Activated naive CD8-positive, alpha-beta T cell treated with anti-CD3 and anti-CD28 coated beads, Interleukin-2, amount 50 U/mL, for 16 hours (primary cell): ENCODE results near the gene CBX3.
"Not testable (repeated sequence)": the region's sequence is repeated elsewhere in the genome, so short reads cannot be mapped to it uniquely, and the experiment has no call there.

Experiments
- DNase-seq: peaks from one replicate; pipeline ENCODE4 v3.0.0-alpha.2; 2020; ENCODE audit warnings: low read depth, low spot score

Gene CBX3

DNA sequence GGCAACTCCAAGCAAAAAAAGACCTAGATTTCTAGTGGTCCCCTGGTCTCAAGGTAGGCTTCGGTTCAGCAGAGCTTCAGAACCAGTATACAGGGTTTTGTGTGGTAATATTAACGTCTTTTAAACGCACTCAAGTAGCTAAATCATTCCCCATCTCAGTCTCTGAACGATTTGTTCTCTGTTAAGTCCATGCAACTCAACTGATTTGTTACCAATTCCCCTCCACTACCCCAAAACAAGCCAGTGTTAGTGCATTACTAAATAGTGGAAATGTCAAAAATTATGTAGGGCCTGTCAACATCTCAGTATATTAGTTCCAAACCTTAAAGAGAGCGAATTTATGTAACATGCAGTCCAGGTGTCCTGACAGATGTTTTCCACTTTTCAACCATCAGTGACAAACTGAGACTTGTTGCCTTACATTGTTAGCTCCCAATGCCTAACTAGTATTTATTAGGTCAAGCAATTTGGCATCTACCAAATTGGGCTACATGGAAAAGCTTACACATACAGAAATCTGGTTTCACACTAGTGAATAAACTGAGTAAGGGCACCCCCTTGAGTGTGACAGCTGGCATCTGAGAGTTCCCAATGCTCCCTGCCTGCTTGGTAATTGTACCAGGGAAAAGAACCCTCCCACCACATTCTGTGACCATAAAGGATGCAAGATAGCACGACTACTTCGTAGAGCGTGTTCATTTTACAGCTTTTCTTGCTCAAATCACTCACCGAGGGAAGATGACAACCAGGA lies 13.2 kb upstream of the CBX3 start:
- DNase-seq = no peak

DNA sequence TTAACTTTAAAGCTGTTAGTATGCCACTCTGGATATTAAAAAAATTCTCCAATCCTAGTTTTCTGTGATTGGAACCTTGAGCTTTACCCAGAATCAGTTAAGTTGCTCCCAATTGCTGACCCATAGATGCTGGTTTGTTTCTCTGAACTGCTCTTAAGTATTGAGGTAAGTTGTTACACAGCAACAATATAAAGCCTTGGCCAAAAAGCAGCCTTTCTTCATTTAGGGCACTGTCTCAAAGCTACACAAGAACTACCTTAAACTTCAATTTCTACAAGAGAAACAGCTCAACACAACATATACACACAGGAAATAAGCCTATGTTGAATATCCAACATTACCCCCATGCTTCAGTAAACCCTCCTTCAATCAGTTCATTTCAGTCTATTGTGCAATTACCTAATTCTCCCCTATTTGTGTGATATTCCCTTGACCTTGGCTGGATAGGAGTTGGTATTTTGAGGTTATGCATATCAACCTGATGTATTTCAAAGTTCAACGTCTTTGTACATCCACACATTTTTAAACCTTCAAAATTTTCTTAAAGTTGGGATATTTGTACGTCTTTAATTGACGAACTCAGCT lies 12.5 kb upstream of the CBX3 start:
- no peak for DNase-seq

DNA sequence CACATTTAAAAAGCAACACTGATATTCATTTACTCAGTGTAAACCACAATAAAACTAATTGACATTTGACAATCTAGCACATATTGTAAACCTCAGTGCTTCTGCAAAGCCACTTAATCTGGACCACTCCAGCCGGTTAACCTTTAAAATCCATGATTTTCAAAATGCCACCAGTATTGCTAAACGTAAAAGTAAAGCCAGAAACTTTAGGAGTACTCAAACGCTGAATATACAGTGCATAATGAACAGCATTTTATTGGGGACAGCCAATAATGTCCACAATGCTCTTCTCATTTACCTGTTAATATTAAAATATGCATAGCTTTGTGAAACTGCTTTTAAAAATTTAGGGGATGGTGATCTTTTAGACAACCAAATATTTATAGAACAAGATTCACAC lies 11.8 kb upstream of the CBX3 start:
- DNase-seq = no peak

DNA sequence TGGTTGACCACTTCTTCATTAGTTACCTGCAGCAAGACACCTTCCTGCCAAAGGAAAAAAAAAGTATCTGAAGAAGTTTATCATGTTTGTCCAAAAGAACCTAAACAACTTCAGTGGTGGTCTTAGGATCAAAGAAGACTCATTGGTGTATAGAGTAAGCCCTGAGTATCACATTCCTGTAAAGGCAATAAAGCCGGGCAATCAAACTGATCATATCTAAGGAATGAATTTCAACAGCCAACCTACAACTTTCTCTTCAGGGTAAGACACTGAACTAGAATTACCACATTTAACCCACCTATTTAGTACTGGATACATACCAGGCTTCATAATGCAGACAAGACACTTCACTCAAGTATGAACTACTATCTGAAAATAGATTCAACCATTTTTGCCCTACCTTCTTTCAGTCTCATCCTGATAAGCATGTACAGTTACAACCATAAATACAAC lies 11.1 kb upstream of the CBX3 start:
- no peak for DNase-seq

DNA sequence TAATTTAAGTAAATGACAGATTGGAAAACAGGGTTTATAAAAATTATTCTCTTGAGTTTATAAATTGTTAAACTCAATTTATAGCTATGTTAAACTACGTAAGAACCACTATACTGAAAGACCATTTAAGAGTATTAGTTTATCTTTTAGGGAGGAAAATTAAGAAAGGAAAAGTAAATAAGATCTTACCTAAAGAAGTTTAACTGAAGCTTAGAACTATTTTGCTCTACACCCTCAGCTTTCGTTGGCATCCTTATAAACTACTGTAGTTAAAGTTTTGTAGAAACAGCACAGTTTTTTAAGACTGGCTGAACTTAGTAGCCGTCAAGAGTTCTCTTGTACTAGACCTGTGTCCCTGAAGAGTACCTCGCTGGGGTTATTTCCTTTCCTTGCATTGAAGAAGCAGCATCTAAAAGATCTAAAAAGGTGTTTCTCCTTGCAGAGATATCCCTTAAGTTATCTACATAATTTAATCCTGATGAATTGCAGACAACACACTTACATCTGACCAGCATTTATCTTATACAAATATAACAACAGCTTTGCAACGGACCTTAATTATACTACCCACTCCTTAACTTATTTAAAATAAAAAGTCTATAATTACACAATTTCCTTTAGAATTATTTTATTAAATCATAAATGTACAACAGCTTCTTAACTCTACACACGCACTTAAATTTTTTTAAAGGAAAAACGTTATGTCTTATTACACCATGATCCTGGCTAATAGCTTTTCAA lies 10.1 kb upstream of the CBX3 start:
- no peak for DNase-seq

DNA sequence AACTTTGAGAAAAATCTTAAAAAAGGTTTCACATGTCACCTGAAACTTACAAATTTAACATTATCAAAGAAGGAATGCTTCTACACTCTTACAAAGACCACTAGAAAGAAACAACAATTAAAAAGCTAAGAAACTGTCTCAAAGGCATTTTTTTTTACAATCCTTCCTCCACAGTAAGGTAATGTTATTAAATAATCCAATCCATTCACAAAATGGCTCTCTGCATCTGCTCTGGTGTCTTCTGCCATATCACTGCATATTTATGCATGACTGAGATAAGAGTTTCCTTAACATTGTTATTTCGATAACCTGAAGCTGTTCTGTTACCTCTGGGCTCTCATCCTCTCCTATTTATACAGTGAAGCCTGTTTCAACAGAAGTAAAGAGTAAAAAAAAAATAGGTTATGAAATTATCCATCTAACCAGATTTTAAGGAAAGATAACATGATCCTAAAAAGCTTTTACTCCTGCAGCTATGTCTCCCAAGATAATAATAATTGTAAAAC lies 9.5 kb upstream of the CBX3 start:
- DNase-seq = no peak

DNA sequence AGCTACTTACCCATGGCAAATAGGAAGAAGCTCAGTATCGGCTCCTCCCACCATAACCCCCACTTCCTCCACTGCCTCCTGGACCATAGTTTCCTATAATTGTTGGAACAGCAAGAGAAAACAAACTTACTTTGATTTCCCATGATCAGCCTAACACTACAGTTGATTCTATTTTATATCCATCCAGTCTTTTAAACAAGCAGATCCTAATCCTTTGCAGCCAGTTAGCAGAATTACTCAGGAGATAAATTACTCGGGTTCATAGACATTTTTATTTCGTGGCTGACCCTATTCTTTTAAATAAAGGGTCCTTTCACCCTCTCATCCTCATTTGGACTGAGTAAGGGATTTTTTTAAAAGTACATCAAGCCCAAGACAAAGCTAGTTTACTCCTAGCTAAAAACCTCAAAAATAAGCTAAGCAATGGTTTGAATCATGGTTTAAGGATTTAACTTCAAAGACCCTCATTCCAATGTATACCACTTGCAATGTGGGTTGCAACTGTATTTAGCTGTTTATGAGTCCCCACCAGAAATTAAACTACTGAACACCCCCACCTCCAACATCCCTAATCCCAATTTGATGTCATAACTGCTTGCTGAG lies 9.0 kb upstream of the CBX3 start:
- no peak for DNase-seq

DNA sequence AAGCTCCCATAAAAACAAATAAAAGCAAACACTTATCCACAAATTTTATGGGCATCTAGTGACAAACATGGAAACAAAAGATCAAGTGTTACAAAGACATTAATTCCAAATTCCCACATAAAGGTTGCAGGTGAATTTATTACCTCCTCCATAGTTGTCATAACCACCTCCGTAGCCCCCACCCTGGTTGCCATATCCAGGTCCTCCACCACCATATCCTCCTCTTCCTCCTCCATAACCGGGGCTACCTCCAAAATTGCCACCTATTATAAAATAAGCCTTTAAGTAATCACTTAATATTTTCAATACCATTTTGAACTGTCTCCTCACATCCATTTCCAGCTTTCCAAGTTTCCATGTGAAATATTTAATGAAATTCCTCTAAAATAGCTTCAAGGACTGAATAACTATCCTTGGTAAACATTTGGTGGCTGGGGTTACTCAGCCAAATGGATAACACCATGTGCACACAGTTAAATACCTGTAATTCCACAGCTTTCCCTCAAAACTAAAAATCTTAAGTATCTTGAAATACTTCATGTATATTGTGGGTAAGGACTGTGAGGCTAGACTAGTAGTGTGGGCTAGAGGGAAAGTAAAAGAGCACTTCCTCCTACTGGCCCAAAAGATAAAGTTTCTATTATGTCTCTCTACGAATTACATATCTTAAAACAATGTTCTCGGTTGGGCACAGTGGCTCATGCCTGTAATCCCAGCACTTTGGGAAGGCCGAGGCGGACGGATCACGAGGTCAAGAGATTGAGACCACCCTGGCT lies 7.9 kb upstream of the CBX3 start:
- DNase-seq = no peak

DNA sequence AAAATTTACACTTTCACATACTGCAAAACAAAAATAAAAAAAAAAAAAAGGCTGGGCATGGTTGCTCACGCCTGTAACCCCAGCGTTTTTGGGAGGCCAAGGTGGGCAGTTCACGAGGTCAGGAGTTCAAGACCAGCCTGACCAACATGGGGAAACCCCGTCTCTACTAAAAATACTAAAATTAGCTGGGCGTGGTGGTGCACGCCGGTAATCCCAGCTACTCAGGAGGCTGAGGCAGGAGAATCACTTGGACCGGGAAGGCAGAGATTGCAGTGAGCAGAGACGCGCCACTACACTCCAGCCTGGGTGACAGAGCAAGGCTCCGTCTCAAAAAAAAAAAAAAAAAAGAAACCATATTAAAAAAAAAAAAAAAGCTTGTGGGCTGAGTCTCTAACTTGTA lies 6.8 kb upstream of the CBX3 start:
- DNase-seq = not testable (repeated sequence)

DNA sequence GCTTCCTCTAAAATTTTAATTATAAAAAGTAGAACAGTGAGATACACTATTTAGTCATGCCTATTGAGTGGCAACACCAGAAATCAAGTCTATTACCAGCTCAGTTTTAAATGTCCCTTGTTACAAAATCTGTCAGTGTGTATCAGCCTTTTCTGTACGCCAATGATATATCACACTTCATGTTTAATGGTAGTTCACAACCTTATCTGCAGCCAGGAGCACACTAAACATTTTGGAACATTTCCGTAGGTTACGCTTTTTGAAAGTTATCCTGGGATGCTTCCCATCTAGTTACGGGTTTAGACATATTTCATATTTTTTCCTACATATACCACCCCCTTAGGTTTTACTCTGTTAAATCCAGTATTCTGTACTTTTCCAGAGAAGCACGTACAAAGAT lies 6.4 kb upstream of the CBX3 start:
- DNase-seq = no peak

DNA sequence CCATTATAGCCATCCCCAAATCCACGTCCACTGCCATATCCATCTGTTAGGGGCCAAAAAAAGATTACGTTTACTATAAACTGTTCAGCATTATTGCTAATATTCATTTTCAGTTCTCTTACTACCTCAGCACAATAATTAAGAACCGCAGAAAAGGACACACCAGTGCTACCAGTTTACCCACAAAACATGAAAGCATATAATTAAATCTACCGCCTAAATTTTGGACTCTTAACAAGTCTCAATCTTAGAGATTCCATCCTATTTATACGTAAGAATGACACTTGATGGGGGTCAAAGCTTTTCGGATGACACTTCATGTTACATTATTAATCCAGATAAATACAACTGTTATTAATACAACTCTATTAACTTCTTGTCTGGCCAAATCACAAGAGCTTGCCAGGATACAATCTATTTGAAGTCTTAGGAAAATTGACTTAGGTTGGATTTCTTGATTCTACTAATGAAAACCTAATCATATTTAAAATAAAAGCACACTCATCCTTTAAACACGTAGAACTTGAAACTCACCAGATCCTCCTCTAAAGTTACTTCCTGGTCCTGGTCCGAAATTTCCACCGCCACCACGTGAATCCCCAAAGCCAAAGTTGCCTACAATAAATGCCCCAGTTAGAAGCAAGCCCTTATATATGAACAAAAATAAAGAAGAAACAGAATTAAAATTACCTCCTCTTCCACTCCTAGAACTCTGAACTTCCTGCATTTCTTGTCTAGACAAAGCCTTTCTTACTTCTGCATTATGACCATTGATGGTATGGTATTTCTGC lies 5.5 kb upstream of the CBX3 start:
- DNase-seq = no peak

DNA sequence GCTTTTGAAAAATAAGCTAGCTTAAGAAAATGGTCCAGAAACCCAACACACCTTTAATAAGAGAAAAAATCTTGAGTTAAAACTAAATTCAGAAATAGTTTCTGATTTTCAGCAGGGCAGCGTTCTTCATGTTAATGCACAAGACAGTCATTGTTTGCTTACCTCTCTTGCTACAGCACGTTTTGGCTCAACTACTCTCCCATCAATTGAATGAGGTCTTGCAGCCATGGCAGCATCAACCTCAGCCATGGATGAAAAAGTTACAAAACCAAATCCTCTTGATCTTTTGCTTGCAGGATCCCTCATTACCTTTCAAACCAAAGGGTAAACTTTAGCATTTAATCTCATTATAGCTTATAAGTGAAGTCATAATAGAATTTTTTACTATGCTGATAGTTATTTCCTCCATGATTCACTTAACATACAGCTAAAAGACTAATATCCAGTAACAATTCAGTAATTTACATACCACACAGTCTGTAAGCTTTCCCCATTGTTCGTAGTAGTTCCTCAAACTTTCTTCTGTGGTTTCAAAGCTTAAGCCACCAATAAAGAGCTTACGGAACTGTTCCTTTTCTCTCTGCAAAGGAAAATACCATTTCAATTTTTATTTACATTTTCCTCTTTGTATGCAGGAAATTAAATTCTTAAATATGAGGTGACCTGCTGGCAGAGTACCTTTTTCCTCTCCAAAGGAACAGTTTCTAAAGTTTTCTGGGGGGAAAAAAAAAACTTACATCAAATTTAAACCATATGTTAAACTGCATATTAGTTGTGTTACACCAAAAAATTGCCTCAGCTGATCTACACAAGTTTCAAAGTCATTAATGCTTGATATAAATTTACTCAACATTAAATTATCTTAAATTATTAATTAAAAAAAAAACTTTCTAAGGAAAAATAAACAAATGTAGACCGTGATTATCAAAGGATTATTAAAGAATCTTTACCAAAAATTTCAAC lies 4.1 kb upstream of the CBX3 start:
- DNase-seq = no peak

DNA sequence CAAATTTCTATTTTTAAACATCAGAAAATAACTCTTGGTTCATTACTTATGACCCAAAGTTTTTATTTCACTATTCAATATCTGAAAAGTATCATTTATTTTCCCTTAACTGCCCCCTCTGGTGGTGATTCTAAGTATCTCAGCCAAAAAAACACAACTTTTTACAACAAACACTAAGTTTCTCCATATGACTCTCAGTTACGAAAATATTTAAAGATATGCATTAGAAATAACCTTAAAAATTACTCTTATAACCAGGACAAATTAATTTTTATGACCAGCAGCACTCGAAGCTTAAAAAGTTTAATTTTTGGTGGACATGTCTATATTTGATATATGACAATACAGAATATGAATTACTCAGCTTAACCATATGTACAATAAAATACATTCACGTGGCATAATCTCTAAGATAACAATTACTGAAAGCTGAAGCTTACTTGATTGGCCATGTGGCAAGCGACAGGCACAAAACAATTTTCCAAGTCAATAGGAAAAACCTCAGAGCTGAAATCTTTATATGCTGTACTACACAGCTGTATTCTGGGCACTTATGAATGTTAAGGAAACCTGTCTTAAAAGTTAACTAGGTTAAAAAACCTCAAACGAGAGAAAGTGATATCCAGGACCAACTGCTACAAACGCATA lies 3.3 kb upstream of the CBX3 start:
- no peak for DNase-seq

DNA sequence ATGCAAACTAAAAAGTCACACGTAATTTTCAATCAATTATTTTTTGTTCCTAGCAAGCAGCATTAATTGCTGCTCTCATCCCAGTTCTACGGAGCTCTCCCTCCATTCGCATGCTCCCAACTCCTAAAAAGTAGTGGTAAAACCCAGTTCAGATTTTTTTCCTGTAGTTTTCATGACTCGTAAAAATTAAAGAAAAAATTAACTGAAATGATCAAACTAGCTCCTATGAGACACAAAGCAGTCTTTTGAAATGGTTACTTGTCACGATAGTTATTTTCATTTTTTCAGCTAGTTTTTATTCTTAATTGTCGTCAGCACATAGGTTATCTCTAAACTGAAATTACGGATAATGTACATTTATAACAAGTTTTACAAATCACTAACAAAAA lies 2.8 kb upstream of the CBX3 start:
- no peak for DNase-seq

DNA sequence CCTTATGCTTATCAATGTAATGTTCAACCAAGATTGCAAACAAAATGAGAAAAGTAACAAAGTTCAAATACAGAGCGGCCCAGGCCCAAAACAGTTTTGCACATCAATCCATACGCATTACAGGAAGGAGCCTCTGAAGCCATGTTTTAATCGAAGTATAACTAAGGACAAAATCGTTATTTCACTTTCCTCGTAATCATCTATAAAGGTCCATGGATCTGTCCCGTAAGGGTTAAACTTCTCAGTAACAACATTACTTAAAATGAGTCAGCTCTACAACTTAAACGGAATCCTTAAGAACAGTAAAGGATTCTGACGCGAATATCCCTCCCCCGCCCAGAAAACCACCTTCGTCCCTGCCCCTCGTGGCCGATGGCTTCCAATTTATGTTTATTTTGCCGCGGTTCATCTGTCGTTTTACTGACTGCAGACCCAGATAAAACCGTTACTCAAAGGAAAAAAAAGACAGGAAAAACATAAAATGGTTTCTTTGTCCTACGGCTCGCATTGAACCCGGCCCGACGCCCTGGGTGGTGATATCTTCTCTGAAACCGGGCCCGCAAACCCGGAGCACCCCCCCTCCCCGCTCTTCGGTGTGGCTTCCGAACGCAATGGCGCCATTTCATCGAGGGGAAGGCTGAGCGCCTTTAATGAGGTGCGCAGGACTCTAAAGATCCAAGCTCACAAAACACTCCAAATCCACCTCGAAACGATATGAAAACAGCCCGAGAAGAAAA lies 2.1 kb upstream of the CBX3 start:
- DNase-seq = peak; percentile 44

DNA sequence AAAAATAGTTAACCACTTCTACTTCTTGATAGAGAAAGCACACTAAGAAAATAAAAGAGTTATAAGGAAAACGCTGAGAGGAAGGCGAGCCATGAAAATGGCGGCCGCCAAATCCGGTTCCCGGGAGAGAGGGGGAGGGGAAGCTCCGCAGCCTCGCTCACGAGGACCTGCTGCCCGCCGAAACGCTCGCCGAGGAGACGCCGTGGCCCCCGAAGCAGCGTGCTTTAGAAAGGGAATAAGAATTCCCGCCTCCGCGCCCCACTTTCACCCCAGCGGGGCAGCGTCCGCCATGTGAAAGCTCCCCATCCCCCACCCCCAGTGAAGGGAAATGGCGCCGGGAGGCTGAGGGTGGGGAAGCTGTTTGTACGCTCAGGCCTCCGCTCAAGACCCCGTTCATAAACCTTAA lies 1.5 kb upstream of the CBX3 start:
- DNase-seq = peak; percentile 55

DNA sequence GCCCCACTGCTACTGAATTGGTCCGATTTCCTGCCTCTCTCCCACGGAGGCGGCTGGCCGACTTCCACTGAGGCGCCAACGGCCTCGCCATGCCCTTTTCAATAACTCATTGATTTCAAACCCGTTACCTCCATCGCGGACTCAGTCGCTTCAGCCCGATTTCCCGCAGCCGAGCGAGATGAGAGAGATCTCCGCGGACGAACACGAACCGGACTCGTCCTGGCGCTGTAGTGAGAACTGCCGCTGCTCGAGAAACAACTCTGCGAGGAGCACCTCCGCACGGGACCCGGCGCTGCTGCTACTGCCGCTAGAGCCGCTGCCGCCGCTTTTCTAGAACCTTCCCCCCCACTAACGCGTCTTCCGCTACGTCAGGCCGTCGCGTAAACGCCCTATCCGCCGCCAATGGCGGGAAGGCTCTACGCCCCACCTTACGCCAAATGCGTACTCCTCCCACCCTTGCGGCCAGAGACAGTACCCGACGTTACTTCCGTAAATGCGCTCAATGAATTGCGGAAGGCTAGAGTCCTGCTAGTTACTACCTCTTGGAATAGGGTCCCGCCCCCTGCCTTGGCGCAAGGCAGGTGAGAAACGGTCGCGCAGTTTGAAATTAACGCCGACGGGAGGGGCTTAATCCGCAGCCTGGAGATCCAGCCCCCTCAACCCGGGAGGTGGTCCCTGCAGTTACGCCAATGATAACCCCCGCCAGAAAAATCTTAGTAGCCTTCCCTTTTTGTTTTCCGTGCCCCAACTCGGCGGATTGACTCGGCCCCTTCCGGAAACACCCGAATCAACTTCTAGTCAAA lies 900 bp upstream of the CBX3 start, which contains the start of gene HNRNPA2B1:
TSS of gene HNRNPA2B1 (minus strand) at position 303 of the 803 bp plus-strand sequence. CDS start at position 134, 169 bp downstream.
- DNase-seq = peak; percentile 94
